LHCN-M2 (cell line): ENCODE results near the gene C14orf180. TPM values are rescaled to one million over a fixed set of nuclear protein-coding genes. Genes with fewer than 3 reads are reported as not detected.

ENCODE experiments used
- total RNA-seq: library from RNA; depleted of rRNA; stranded (reverse); fragments of >200 nt; gene quantifications from 2 replicates; pipeline ENCODE4 v1.2.3, GENCODE V29; 2014; rRNA removed

C14orf180 gene
- total RNA-seq, 1 experiment from 2014 or later, result not detected

Other genes with a start within 250 kb of the C14orf180 start
- gene TMEM179, start 25.0 kb downstream of the C14orf180 start, total RNA-seq, result not detected in 2 replicates
- gene INF2, start 109.9 kb downstream of the C14orf180 start, total RNA-seq, result 78.1 and 87.8 TPM in 2 replicates
- gene ADSS1, start 144.5 kb downstream of the C14orf180 start, total RNA-seq, result 2.5 and 2.8 TPM in 2 replicates
- gene SIVA1, start 173.4 kb downstream of the C14orf180 start, total RNA-seq, result 317 and 467 TPM in 2 replicates
- 205 and 222 TPM in 2 replicates for gene AKT1, start 216.0 kb downstream of the C14orf180 start, total RNA-seq
- 2.8 and 3.0 TPM in 2 replicates for gene ZBTB42, start 221.3 kb downstream of the C14orf180 start, total RNA-seq